Kidney glomerular epithelial cell (primary cell): ENCODE results near the gene OXCT1.

Experiments used
- DNase-seq: peaks from one replicate; lab custom pipeline; 2025; lab: John Stamatoyannopoulos, UW

The OXCT1 gene

GRCh38 chr5:41869724-41870626, at the start of gene OXCT1:
Gene OXCT1, minus strand, starts transcription at chr5:41870425. Its CDS starts 67 bp downstream, at chr5:41870358.
- peak; percentile 75 for DNase-seq

- no peak for DNase-seq
These were observed 47.9 kb upstream of the OXCT1 start for GRCh38 chr5:41918105-41918504.

- peak; percentile 38 for DNase-seq
These were observed 38.3 kb upstream of the OXCT1 start for GRCh38 chr5:41908374-41909079.

GRCh38 chr5:41906151-41906550, 35.9 kb upstream of the OXCT1 start:
- DNase-seq: no peak

- peak; percentile 98 for DNase-seq
These were observed 33.9 kb upstream of the OXCT1 start, which contains the start of gene RIMOC1 for GRCh38 chr5:41903892-41904799. Gene RIMOC1, plus strand, starts transcription at chr5:41904344. Its CDS starts 24 bp downstream, at chr5:41904368.

GRCh38 chr5:41903382-41903891, 33.2 kb upstream of the OXCT1 start:
- DNase-seq: no peak

- no peak for DNase-seq
These were observed 26.0 kb upstream of the OXCT1 start for GRCh38 chr5:41896230-41896629.

- DNase-seq: no peak
These were observed 23.0 kb upstream of the OXCT1 start for GRCh38 chr5:41893074-41893851.

GRCh38 chr5:41892031-41892430, 21.8 kb upstream of the OXCT1 start:
- DNase-seq: no peak

GRCh38 chr5:41891066-41891707, 21.0 kb upstream of the OXCT1 start:
- no peak for DNase-seq

GRCh38 chr5:41885286-41885685, 15.1 kb upstream of the OXCT1 start:
- DNase-seq: no peak

GRCh38 chr5:41883936-41884335, 13.7 kb upstream of the OXCT1 start:
- no peak for DNase-seq

- DNase-seq: no peak
These were observed 13.0 kb upstream of the OXCT1 start for GRCh38 chr5:41883243-41883642.

- DNase-seq: no peak
These were observed 12.5 kb upstream of the OXCT1 start for GRCh38 chr5:41882765-41883164.

- DNase-seq: peak; percentile 8
These were observed 8.6 kb upstream of the OXCT1 start for GRCh38 chr5:41878643-41879478.

GRCh38 chr5:41878173-41878572, 7.9 kb upstream of the OXCT1 start:
- DNase-seq: no peak

GRCh38 chr5:41877408-41877807, 7.2 kb upstream of the OXCT1 start:
- no peak for DNase-seq

- no peak for DNase-seq
These were observed 6.5 kb upstream of the OXCT1 start for GRCh38 chr5:41876678-41877077.

- DNase-seq: no peak
These were observed 4.9 kb upstream of the OXCT1 start for GRCh38 chr5:41875121-41875520.
